H1 (cell line): ENCODE data around the gene OTOF. TPM values are rescaled to one million over a fixed set of nuclear protein-coding genes. Genes with fewer than 3 reads are reported as not detected.
A peak's percentile ranks its signal among the peaks of the same experiment; 100 is the strongest.

Experiments
- CTCF ChIA-PET: fragments of 300-600 bp; sonication (Branson Sonifier 250); formaldehyde crosslinking; loops from one replicate; lab custom pipeline; 2021; ENCODE audit not compliant: partially characterized antibody; lab: Charles Lee
- POLR2A ChIA-PET: fragments of 300-600 bp; sonication (Branson Sonifier 250); formaldehyde crosslinking; loops from one replicate; lab custom pipeline; 2021; ENCODE audit warnings: inconsistent platforms; ENCODE audit not compliant: partially characterized antibody; lab: Charles Lee
- DNase-seq, 2 experiments: peaks; one replicate each; pipeline versions ENCODE4 v3.0.0 to v3.0.0-alpha.2; 2010 to 2022; ENCODE audit warnings: low spot score in 2 of 2, low read depth in 1 of 2, mixed read lengths in 1 of 2
- FAIRE-seq: peaks from 2 replicates; lab custom pipeline; 2011; peaks lifted over from hg19 to GRCh38; lab: Jason Lieb, UNC
- H2AFZ ChIP-seq: 2 replicates; pipeline ENCODE4 v1.8.1; 2012; ENCODE audit warnings: low read length, inconsistent platforms
- H2AK5ac ChIP-seq: 2 replicates; pipeline ENCODE4 v1.6.1; 2013; ENCODE audit warnings: low read depth, low read length
- H2BK120ac ChIP-seq: replicated peaks from 2 replicates; pipeline ENCODE3; 2013; ENCODE audit warnings: low read depth, low read length, inconsistent platforms
- H2BK12ac ChIP-seq: 2 replicates; pipeline ENCODE4 v1.6.1; 2013; ENCODE audit warnings: low read depth, low read length
- H2BK15ac ChIP-seq: 2 replicates; pipeline ENCODE4 v1.6.1; 2013; ENCODE audit warnings: low read length
- H2BK20ac ChIP-seq: 2 replicates; pipeline ENCODE4 v1.6.1; 2013; ENCODE audit warnings: low read length
- H2BK5ac ChIP-seq: 2 replicates; pipeline ENCODE4 v1.6.1; 2013; ENCODE audit warnings: low read depth, low read length
- H3K14ac ChIP-seq: 2 replicates; pipeline ENCODE4 v1.6.1; 2013; ENCODE audit warnings: inconsistent platforms; ENCODE audit not compliant: insufficient read length
- H3K18ac ChIP-seq: 2 replicates; pipeline ENCODE4 v1.6.1; 2013; ENCODE audit warnings: low read length; ENCODE audit errors: extremely low read depth
- H3K23ac ChIP-seq: 2 replicates; pipeline ENCODE4 v1.6.1; 2013; ENCODE audit warnings: inconsistent platforms; ENCODE audit not compliant: insufficient read length
- H3K23me2 ChIP-seq: 2 replicates; pipeline ENCODE4 v1.6.1; 2013; ENCODE audit warnings: low read depth, low read length
- H3K27ac ChIP-seq: 2 replicates; pipeline ENCODE4 v1.6.1; 2011; ENCODE audit warnings: low read depth, low read length, inconsistent platforms
- H3K27me3 ChIP-seq, 4 experiments: replicated peaks in 1 of 4; 1 replicate in 1 of 4; 2 replicates in 3 of 4; pipeline versions ENCODE4 v1.6.1 to v1.8.1; 2011 to 2013; ENCODE audit warnings: low read length in 3 of 4, mild to moderate bottlenecking in 3 of 4, inconsistent platforms in 2 of 4, mixed read lengths in 2 of 4, moderate library complexity in 1 of 4; ENCODE audit not compliant: control insufficient read depth in 3 of 4, insufficient read depth in 3 of 4; ENCODE audit errors: extremely low read depth in 1 of 4
- H3K36me3 ChIP-seq, 4 experiments: 2 replicates each; pipeline versions ENCODE4 v1.6.1 to v1.8.1; 2011 to 2013; ENCODE audit warnings: mild to moderate bottlenecking in 4 of 4, low read length in 3 of 4, moderate library complexity in 2 of 4, control low read depth in 1 of 4, inconsistent platforms in 1 of 4; ENCODE audit not compliant: insufficient read depth in 4 of 4, control insufficient read depth in 2 of 4
- H3K4ac ChIP-seq: replicated peaks from 2 replicates; pipeline ENCODE3; 2013; ENCODE audit warnings: low read length, low read depth, mixed read lengths, inconsistent platforms; ENCODE audit not compliant: insufficient read length
- H3K4me1 ChIP-seq, 4 experiments: replicated peaks in 1 of 4; 1 replicate in 1 of 4; 2 replicates in 3 of 4; pipeline versions ENCODE4 v1.6.1 to v1.8.1; 2011 to 2013; ENCODE audit warnings: low read length in 3 of 4, inconsistent platforms in 2 of 4, mixed read lengths in 1 of 4; ENCODE audit not compliant: insufficient read depth in 4 of 4, control insufficient read depth in 3 of 4
- H3K4me2 ChIP-seq, 2 experiments: 2 replicates each; pipeline versions ENCODE4 v1.6.1 to v1.8.1; 2011 to 2013; ENCODE audit warnings: low read depth in 2 of 2, low read length in 2 of 2, control low read depth in 1 of 2, inconsistent platforms in 1 of 2, mild to moderate bottlenecking in 1 of 2; ENCODE audit not compliant: insufficient read depth in 1 of 2
- H3K4me3 ChIP-seq, 4 experiments: fragments of 200-600, 300-600 bp in 1 of 4; sonication (generic), shearing (Covaris generic), sonication (Bioruptor Twin) in 1 of 4; 2 replicates each; pipeline versions ENCODE4 v1.5.1 to v1.8.1; 2011 to 2016; ENCODE audit warnings: low read length in 4 of 4, low read depth in 3 of 4, control low read depth in 2 of 4, inconsistent platforms in 2 of 4, mild to moderate bottlenecking in 2 of 4, mixed read lengths in 1 of 4, moderate library complexity in 1 of 4; ENCODE audit not compliant: insufficient read depth in 2 of 4; ENCODE audit errors: extremely low read depth in 1 of 4
- H3K56ac ChIP-seq: replicated peaks from 2 replicates; pipeline ENCODE3; 2013; ENCODE audit warnings: low read depth, mild to moderate bottlenecking, mixed read lengths, low read length, inconsistent platforms; ENCODE audit not compliant: insufficient read length
- H3K79me1 ChIP-seq: 2 replicates; pipeline ENCODE4 v1.6.1; 2013; ENCODE audit warnings: low read depth, low read length, control low read depth
- H3K79me2 ChIP-seq, 2 experiments: 2 replicates each; pipeline versions ENCODE4 v1.6.1 to v1.8.1; 2012 to 2013; ENCODE audit warnings: low read length in 2 of 2, mild to moderate bottlenecking in 2 of 2, inconsistent platforms in 1 of 2; ENCODE audit not compliant: insufficient read depth in 2 of 2, control insufficient read depth in 1 of 2
- H3K9ac ChIP-seq, 4 experiments: replicated peaks in 1 of 4; 1 replicate in 1 of 4; 2 replicates in 3 of 4; pipeline versions ENCODE4 v1.6.1 to v1.8.1; 2011 to 2013; ENCODE audit warnings: low read depth in 3 of 4, low read length in 3 of 4, control low read depth in 2 of 4, mild to moderate bottlenecking in 2 of 4, moderate library complexity in 2 of 4, inconsistent platforms in 1 of 4; ENCODE audit errors: extremely low read depth in 1 of 4
- H3K9me3 ChIP-seq, 2 experiments: 2 replicates each; pipeline versions ENCODE4 v1.6.1 to v1.8.1; 2012 to 2013; ENCODE audit warnings: mild to moderate bottlenecking in 2 of 2, moderate library complexity in 2 of 2, control low read depth in 1 of 2, inconsistent platforms in 1 of 2, low read depth in 1 of 2, low read length in 1 of 2, mixed read lengths in 1 of 2; ENCODE audit not compliant: insufficient read depth in 2 of 2
- H4K20me1 ChIP-seq, 2 experiments: replicated peaks in 1 of 2; 2 replicates each; pipeline versions ENCODE3 to v1.8.1; 2011 to 2013; ENCODE audit warnings: inconsistent platforms in 2 of 2, low read length in 2 of 2, mild to moderate bottlenecking in 1 of 2; ENCODE audit not compliant: insufficient read depth in 2 of 2, control insufficient read depth in 1 of 2
- H4K5ac ChIP-seq: 2 replicates; pipeline ENCODE4 v1.6.1; 2013; ENCODE audit warnings: low read length, low read depth, mixed read lengths, inconsistent platforms; ENCODE audit not compliant: insufficient read length
- H4K8ac ChIP-seq: 2 replicates; pipeline ENCODE4 v1.8.0; 2013; ENCODE audit warnings: mild to moderate bottlenecking, moderate library complexity, low read length, inconsistent platforms; ENCODE audit not compliant: insufficient read depth; ENCODE audit errors: extremely low read depth
- H4K91ac ChIP-seq: replicated peaks from 2 replicates; pipeline ENCODE3; 2013; ENCODE audit warnings: low read length, mixed read lengths, inconsistent platforms; ENCODE audit not compliant: insufficient read length
- JUN ChIP-seq: IDR thresholded peaks from 2 replicates; pipeline ENCODE4 v1.6.1; 2011; ENCODE audit warnings: low read depth, mild to moderate bottlenecking, improper control_type of control experiment, low read length
- JUND ChIP-seq: IDR thresholded peaks from 2 replicates; pipeline ENCODE4 v1.6.1; 2011; ENCODE audit warnings: mild to moderate bottlenecking, improper control_type of control experiment, low read length
- KDM4A ChIP-seq: IDR thresholded peaks from one replicate; pipeline ENCODE4 v1.7.1; 2012; ENCODE audit warnings: low read depth, mild to moderate bottlenecking, moderate library complexity, low read length, inconsistent platforms; ENCODE audit not compliant: severe bottlenecking
- SIX5 ChIP-seq: IDR thresholded peaks from 2 replicates; pipeline ENCODE4 v1.6.1; 2011; ENCODE audit warnings: mild to moderate bottlenecking, low read depth, low read length
- SP2 ChIP-seq: IDR thresholded peaks from 2 replicates; pipeline ENCODE4 v1.6.1; 2012; ENCODE audit warnings: mild to moderate bottlenecking, low read length, inconsistent platforms
- WGBS, 2 experiments: shearing (Covaris generic) in 1 of 2; methylation state at CpG; one replicate each; pipeline versions ENCODE4 v1.1.6 to v1.1.7; 2013 to 2015; ENCODE audit warnings: low lambda C conversion rate in 2 of 2, mixed read lengths in 2 of 2, inconsistent platforms in 1 of 2, low coverage in 1 of 2, missing lambda C conversion rate in 1 of 2; ENCODE audit not compliant: insufficient replicate concordance in 2 of 2, insufficient coverage in 1 of 2, insufficient read length in 1 of 2; ENCODE audit errors: extremely low coverage in 1 of 2, missing lambda C conversion rate in 1 of 2; 5-methylcytosine and 5-hydroxymethylcytosine counted together
- polyA plus RNA-seq, 7 experiments: library from polyadenylated mRNA; depleted of rRNA in 3 of 7; stranded (reverse) in 5 of 7; unstranded in 2 of 7; fragments of >200 nt in 5 of 7; fragments of 200-250 nt in 2 of 7; gene quantifications; 1 replicate in 5 of 7; 2 replicates in 1 of 7; 4 replicates in 1 of 7; pipeline versions ENCODE4 v1.2.1 to v1.2.3, GENCODE V29; 2011 to 2013; ENCODE audit warnings: missing spikeins in 2 of 7, mixed read lengths in 2 of 7
- total RNA-seq: library from RNA; stranded (reverse); fragmentation: NEBNext Ultra II Directional; extraction: Animal tissue kit (Norgen Biotek cat#: 25700); gene quantifications from 2 replicates; pipeline ENCODE4 v1.2.1, GENCODE V29; 2021

Gene OTOF
- total and polyA plus RNA-seq, 2 of the 8 experiments (the other 6 are each of a cell fraction or from before 2014, with no cell fraction given): 0.06 TPM; not detected in 1

GRCh38 chr2:26464390-26465265 is 13.3 kb downstream of the OTOF start:
- H3K27ac ChIP-seq: no peak overlapping the region
- peak overlapping the region; percentile 32 for H4K91ac ChIP-seq
- peak overlapping the region; percentile 45; the same call in 1 of the 2 replicates for H4K8ac ChIP-seq
- CTCF ChIA-PET: interaction anchor here (1.2 to 1.5 kb wide), 2 partner anchors 16 to 38 kb away, joined by 3 to 4 read pairs; no protein-coding TSS in a partner anchor
- H2BK120ac ChIP-seq: no peak overlapping the region
- POLR2A ChIA-PET: interaction anchor here (1.3 kb wide), 1 partner anchor 13 kb away, joined by 3 read pairs; the partner anchor contains the start of gene OTOF
- no peaks in the 10 kb centered on the region for H3K79me1 ChIP-seq
- no peaks in the 10 kb centered on the region for H3K79me2 ChIP-seq
- H3K4me1 ChIP-seq: peaks cover 0 to 23% (median 3%) of the 10 kb centered on the region in 4 experiments; a peak in 6 of 7 replicates
- no peak overlapping the region for H3K14ac ChIP-seq
- 89% methylated on average over 14 of the region's 14 CpGs; no CpG with 5 or more reads in 1 of the 2 experiments for WGBS, 2 experiments
- no peak overlapping the region; the same call in none of the 2 replicates for H3K18ac ChIP-seq
- H2BK15ac ChIP-seq: no peak overlapping the region; the same call in 1 of the 2 replicates
- no peak overlapping the region for H2AFZ ChIP-seq
- FAIRE-seq (no peak), DNase-seq (no peak)
- H2BK12ac ChIP-seq: peak overlapping the region; percentile 87
- H4K20me1 ChIP-seq: no peaks in the 10 kb centered on the region
- H3K4me3 ChIP-seq: no peak overlapping the region
- H2AK5ac ChIP-seq: no peak overlapping the region
- no peak overlapping the region for H4K5ac ChIP-seq
- no peak overlapping the region for H3K9ac ChIP-seq
- peak overlapping the region; percentile 80; the same call in 1 of the 2 replicates for H2BK20ac ChIP-seq
- H3K9me3 ChIP-seq: no peaks in the 10 kb centered on the region
- H3K23me2 ChIP-seq: no peaks in the 10 kb centered on the region
- no peaks in the 10 kb centered on the region for H3K36me3 ChIP-seq
- H2BK5ac ChIP-seq: peak overlapping the region; percentile 91; the same call in 1 of the 2 replicates
- no peak overlapping the region for H3K23ac ChIP-seq
- no peak overlapping the region for H3K4me2 ChIP-seq
- no peaks in the 10 kb centered on the region for H3K27me3 ChIP-seq
- no peak overlapping the region for H3K4ac ChIP-seq
- H3K56ac ChIP-seq: no peak overlapping the region
- no peak for TF ChIP-seq SIX5
- TF ChIP-seq JUN: no peak
- no peak for TF ChIP-seq KDM4A
- no peak for TF ChIP-seq SP2
- no peak for TF ChIP-seq JUND
